ENCODE results near the gene FIG4.

DNA sequence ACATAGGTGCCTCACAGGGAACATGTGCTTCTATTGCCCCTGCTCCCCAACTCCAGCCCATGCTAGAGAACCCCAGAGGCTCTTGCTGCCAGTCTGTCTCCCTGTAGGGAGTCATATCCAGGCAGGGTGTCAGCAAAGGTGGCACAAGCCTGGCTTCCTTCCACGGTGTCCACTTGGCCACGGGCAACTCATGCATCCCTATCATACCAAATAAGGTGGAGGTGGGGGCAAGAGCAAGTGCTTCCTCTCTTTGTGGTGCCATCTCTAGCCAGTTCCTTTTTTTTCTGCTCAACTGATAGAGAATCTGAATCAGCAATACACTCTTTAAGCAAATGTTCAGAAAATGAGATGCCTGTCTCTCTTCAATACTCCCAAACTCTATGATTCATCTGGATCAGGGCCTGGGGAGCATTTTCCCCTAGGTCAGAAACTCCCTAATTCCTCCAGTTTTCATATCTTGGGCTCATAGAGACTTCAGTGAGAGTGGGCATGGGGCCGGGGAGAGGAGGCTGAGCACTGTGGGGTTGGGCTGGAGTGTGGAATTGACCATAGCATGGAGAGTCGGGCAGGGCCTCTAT, 182.0 kb downstream of the FIG4 start:
- TF ChIP-seq RFX5 (IDR thresholded peaks at IDR 0.05; ENCODE audit: low read depth, low read length): no peak
- no peak for TF ChIP-seq RAD21 (IDR thresholded peaks at IDR 0.05; ENCODE audit: low read length)
